Kidney epithelial cell (primary cell): ENCODE results near the gene THSD4. TPM values are rescaled to one million over a fixed set of nuclear protein-coding genes. Genes with fewer than 3 reads are reported as not detected.
"Not testable (repeated sequence)": the region's sequence is repeated elsewhere in the genome, so short reads cannot be mapped to it uniquely, and the experiment has no call there.

Experiments
- DNase-seq: peaks from one replicate; pipeline ENCODE4 v3.0.0-alpha.2; 2010; ENCODE audit warnings: low read depth
- H3K27me3 ChIP-seq: 2 replicates; pipeline ENCODE4 v1.6.0; 2011; ENCODE audit warnings: low read length; ENCODE audit not compliant: control insufficient read depth, insufficient read depth
- H3K36me3 ChIP-seq: 2 replicates; pipeline ENCODE4 v1.5.1; 2011; ENCODE audit warnings: low read length; ENCODE audit not compliant: control insufficient read depth, insufficient read depth
- H3K4me3 ChIP-seq: 2 replicates; pipeline ENCODE4 v1.5.1; 2011; ENCODE audit warnings: low read depth, mild to moderate bottlenecking, control low read depth, low read length
- CTCF ChIP-seq: IDR thresholded peaks from 2 replicates; pipeline ENCODE4 v1.5.1; 2011; ENCODE audit warnings: mild to moderate bottlenecking, moderate library complexity, low read length, control low read depth, inconsistent platforms; ENCODE audit not compliant: insufficient read depth, poor library complexity, severe bottlenecking
- total RNA-seq: library from RNA; depleted of rRNA; stranded (reverse); fragments of >200 nt; gene quantifications from 2 replicates; pipeline ENCODE4 v1.2.3, GENCODE V29; 2015

Gene THSD4
- total RNA-seq, 1 donor from 2014 or later, result 17.7 TPM

DNA sequence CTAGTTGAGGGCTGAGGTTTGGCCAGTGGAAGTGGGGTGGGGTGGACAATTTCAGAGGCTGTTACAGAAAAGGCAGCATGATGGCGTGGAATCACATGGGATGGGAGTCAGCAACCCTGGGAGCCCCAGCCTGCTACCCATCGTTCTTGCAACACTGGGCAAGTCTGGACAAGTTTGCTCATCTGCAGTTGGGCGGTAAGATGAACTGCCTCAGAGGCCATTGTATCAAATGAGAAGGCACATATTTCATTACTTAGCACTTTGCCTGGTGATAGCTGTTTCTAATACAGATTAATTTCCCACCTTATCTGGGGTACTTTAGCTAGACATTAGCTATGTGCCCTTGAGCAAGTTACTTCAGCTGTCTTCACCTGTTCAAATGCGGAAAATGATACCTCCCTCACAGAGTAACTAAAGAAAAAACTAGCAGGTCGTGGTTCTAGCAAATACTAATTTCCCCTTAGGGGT lies 248.9 kb downstream of the THSD4 start:
- no peak for DNase-seq
- no peak for TF ChIP-seq CTCF
- H3K36me3 ChIP-seq, result no peaks in the 10 kb centered on the region
- H3K4me3 ChIP-seq, result no peak overlapping the region
- H3K27me3 ChIP-seq, result no peaks in the 10 kb centered on the region

GRCh38 chr15:71366522-71366921 lies 251.3 kb downstream of the THSD4 start:
- H3K4me3 ChIP-seq, result no peak overlapping the region
- no peak for TF ChIP-seq CTCF
- no peak for DNase-seq
- H3K36me3 ChIP-seq, result no peaks in the 10 kb centered on the region
- no peaks in the 10 kb centered on the region for H3K27me3 ChIP-seq

DNA sequence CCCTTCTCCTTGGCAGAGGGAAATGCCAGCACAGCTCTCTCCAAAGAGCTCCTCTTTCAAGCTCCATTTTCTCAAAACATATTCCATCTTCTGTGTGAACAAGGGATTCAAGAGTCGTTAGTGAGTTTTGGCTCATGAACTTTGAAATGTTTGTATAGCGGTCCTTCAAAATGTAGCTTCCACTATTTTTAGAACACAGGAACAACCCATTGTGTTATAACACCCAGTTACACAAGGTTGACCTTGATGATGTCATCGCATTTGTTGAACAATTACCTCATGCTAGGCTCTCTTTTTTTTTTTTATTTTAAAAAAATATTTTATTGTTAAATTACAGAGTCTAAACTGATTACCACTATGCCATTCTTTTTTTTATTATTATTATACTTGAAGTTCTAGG lies 251.7 kb downstream of the THSD4 start:
- no peak for DNase-seq
- Histone ChIP-seq H3K4me3 (no peak overlapping the region), H3K27me3 (no peaks in the 10 kb centered on the region), H3K36me3 (no peaks in the 10 kb centered on the region)
- no peak for TF ChIP-seq CTCF

DNA sequence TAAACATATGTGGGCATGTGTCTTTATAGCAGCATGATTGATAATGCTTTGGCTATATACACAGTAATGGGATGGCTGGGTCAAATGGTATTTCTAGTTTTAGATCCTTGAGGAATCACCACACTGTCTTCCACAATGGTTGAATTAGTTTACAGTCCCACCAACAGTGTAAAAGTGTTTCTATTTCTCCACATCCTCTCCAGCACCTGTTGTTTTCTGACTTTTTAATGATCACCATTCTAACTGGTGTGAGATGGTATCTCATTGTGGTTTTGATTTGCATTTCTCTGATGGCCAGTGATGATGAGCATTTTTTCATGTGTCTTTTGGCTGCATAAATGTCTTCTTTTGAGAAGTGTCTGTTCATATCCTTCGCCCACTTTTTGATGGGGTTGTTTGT lies 252.5 kb downstream of the THSD4 start:
- not testable (repeated sequence) for DNase-seq, H3K4me3 ChIP-seq, H3K27me3 ChIP-seq, H3K36me3 ChIP-seq

DNA sequence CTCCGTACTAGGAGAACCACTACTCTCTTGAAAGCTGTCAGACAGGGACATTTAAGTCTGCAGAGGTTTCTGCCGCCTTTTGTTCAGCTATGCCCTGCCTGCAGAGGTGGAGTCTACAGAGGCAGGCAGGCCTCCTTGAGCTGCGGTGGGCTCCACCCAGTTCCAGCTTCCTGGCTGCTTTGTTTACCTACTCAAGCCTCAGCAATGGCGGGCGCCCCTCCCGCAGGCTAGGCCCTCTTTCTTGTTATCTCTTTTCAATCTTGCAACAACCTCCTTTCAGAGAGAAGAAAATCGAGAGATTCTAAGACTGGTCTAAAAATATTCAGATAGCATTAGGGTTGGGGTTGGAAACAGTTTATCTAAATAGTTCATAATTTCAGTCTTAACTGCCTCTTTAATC lies 257.5 kb downstream of the THSD4 start:
- not testable (repeated sequence) for H3K4me3 ChIP-seq, H3K27me3 ChIP-seq, H3K36me3 ChIP-seq, DNase-seq

- TF ChIP-seq CTCF, result no peak
- Histone ChIP-seq H3K27me3 (no peaks in the 10 kb centered on the region), H3K36me3 (no peaks in the 10 kb centered on the region), H3K4me3 (no peak overlapping the region)
- DNase-seq, result no peak
These were observed 258.6 kb downstream of the THSD4 start for GRCh38 chr15:71373917-71374316.

- Histone ChIP-seq H3K27me3 (no peaks in the 10 kb centered on the region), H3K4me3 (no peak overlapping the region), H3K36me3 (no peaks in the 10 kb centered on the region)
- no peak for TF ChIP-seq CTCF
- no peak for DNase-seq
These were observed 259.5 kb downstream of the THSD4 start for GRCh38 chr15:71374607-71375352.
